Lower leg skin (tissue), 4 donors: ENCODE measurements around the gene HKDC1. TPM values are rescaled to one million over a fixed set of nuclear protein-coding genes. Genes with fewer than 3 reads are reported as not detected.
"Not testable (repeated sequence)": the region's sequence is repeated elsewhere in the genome, so short reads cannot be mapped to it uniquely, and the experiment has no call there.

Source experiments
- DNase-seq, 2 donors: peaks; one replicate each; pipeline ENCODE4 v3.0.0-alpha.2; 2019; ENCODE audit warnings: low spot score in 2 of 2
- H3K4me3 ChIP-seq: fragments of 200-600 bp; sonication (generic); 2 replicates; pipeline ENCODE4 v1.5.1; 2017; ENCODE audit warnings: mild to moderate bottlenecking, low read depth; ENCODE audit not compliant: poor library complexity, severe bottlenecking
- POLR2A ChIP-seq, 2 donors: fragments of 450-650 bp; IDR thresholded peaks; one replicate each; pipeline ENCODE4 v1.6.1; 2016 to 2017; ENCODE audit warnings: antibody characterized with exemption in 2 of 2, mild to moderate bottlenecking in 1 of 2, moderate library complexity in 1 of 2
- WGBS, 2 donors: methylation state at CpG; one replicate each; pipeline ENCODE4 v1.1.5; 2018; 5-methylcytosine and 5-hydroxymethylcytosine counted together
- intact Hi-C: fragments of 100-400 bp; cut with DNase I; formaldehyde crosslinking; loops from one replicate; pipeline ENCODE4 v1.15.0; 2023; ENCODE audit warnings: low total_unique reads
- total RNA-seq, 4 donors: library from RNA; depleted of rRNA; stranded (reverse); fragments of >200 nt; gene quantifications; one replicate each; pipeline ENCODE4 v1.1.0, GENCODE V29; 2016
- TF ChIP-seq, protein P1 (sequence below), 3 donors: fragments of 450-650 bp; IDR thresholded peaks; one replicate each; pipeline ENCODE4 v1.5.1; 2016; ENCODE audit warnings: antibody characterized with exemption in 3 of 3, mild to moderate bottlenecking in 3 of 3, moderate library complexity in 2 of 3

The HKDC1 gene
- total RNA-seq, 4 donors from 2014 or later = 0.04 to 1.4 (median 0.12) TPM; not detected in 1

GRCh38 chr10:69246581-69247312 lies 26.6 kb downstream of the HKDC1 start:
- intact Hi-C loops = no loop called here
- no peak for TF ChIP-seq POLR2A (IDR thresholded peaks at IDR 0.05)
- TF ChIP-seq, protein P1, sequence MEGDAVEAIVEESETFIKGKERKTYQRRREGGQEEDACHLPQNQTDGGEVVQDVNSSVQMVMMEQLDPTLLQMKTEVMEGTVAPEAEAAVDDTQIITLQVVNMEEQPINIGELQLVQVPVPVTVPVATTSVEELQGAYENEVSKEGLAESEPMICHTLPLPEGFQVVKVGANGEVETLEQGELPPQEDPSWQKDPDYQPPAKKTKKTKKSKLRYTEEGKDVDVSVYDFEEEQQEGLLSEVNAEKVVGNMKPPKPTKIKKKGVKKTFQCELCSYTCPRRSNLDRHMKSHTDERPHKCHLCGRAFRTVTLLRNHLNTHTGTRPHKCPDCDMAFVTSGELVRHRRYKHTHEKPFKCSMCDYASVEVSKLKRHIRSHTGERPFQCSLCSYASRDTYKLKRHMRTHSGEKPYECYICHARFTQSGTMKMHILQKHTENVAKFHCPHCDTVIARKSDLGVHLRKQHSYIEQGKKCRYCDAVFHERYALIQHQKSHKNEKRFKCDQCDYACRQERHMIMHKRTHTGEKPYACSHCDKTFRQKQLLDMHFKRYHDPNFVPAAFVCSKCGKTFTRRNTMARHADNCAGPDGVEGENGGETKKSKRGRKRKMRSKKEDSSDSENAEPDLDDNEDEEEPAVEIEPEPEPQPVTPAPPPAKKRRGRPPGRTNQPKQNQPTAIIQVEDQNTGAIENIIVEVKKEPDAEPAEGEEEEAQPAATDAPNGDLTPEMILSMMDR (IDR thresholded peaks at IDR 0.05) = no peak
- no peak overlapping the region for H3K4me3 ChIP-seq
- no peak for DNase-seq
- WGBS, 2 donors = 91 to 92% methylated on average over 13 of the region's 14 CpGs

DNA sequence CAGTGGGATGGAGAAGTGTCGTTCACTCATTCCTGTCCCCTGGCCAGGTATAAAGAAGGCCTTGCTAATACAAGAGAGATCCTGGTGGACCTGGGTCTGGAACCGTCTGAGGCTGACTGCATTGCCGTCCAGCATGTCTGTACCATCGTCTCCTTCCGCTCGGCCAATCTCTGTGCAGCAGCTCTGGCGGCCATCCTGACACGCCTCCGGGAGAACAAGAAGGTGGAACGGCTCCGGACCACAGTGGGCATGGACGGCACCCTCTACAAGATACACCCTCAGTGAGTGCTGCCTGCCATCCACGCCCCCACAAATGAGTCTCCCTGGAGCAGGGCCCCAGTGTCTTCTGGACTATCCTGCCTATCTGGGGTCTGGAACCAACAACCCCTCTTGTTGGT lies 27.2 kb downstream of the HKDC1 start:
- TF ChIP-seq, protein P1 (IDR thresholded peaks at IDR 0.05) = no peak
- no peak for TF ChIP-seq POLR2A (IDR thresholded peaks at IDR 0.05)
- no peak overlapping the region for H3K4me3 ChIP-seq
- DNase-seq = no peak
- WGBS, 2 donors = 92 to 98% methylated on average over 12 to 13 of the region's 13 CpGs
- intact Hi-C loops = no loop called here

GRCh38 chr10:69248117-69248730 lies 28.1 kb downstream of the HKDC1 start:
- WGBS, 2 donors = 86 to 87% methylated on average over 24 of the region's 24 CpGs
- TF ChIP-seq POLR2A (IDR thresholded peaks at IDR 0.05) = no peak
- TF ChIP-seq, protein P1 (IDR thresholded peaks at IDR 0.05) = no peak
- H3K4me3 ChIP-seq = no peak overlapping the region
- no peak for DNase-seq
- intact Hi-C loops = no loop called here

DNA sequence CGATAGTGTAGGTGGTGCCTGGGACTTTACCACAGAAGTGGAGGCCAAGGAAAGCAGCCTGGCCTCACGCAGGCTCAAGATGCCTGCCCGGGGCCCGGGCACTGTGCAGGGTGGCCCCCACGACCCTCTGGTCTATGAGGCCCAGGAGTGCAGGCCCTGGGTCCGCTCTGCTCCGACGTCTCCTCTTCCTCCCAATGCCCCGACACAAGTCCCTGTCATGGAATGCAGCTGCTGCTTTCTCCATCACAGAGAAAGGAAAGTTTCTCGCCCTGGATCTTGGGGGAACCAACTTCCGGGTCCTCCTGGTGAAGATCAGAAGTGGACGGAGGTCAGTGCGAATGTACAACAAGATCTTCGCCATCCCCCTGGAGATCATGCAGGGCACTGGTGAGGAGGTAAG lies 29.9 kb downstream of the HKDC1 start:
- TF ChIP-seq, protein P1 (IDR thresholded peaks at IDR 0.05) = no peak
- no peak for TF ChIP-seq POLR2A (IDR thresholded peaks at IDR 0.05)
- intact Hi-C loops = no loop called here
- peak in 1 of 2 donors; percentile 66 for DNase-seq
- WGBS, 2 donors = 92 to 93% methylated on average over 9 to 14 of the region's 14 CpGs
- H3K4me3 ChIP-seq = no peak overlapping the region

DNA sequence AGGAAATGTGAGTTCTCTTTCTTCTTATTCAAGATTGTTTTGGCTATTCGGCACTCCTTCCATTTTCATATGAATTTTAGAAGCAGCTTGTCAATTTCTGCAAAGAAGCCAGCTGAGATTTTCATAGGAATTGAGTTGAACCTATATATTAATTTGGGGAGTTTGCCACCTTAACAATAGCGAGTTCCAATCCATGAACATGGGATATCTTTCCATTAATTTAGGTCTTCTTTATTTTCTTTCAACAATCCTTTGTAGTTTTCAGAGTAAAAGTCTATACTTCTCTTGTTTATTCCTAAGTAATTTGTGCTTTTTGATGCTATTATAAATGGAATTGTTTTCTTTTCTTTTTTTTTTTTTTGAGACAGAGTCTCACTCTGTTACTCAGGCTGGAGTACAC lies 31.3 kb downstream of the HKDC1 start:
- DNase-seq, intact Hi-C loops, H3K4me3 ChIP-seq: not testable (repeated sequence)
- 94 to 99% methylated on average over 2 of the region's 2 CpGs for WGBS, 2 donors

GRCh38 chr10:69253171-69253570 lies 33.0 kb downstream of the HKDC1 start:
- no peak overlapping the region for H3K4me3 ChIP-seq
- TF ChIP-seq, protein P1 (IDR thresholded peaks at IDR 0.05) = no peak
- no peak for TF ChIP-seq POLR2A (IDR thresholded peaks at IDR 0.05)
- peak in 1 of 2 donors; percentile 39 for DNase-seq
- 79 to 84% methylated on average over 3 of the region's 3 CpGs for WGBS, 2 donors
- intact Hi-C loops = no loop called here
